GM06990 (cell line): ENCODE measurements around the gene NDUFB7.
"Not testable (repeated sequence)": the region's sequence is repeated elsewhere in the genome, so short reads cannot be mapped to it uniquely, and the experiment has no call there.

Source experiments
- DNase-seq: peaks from one replicate; pipeline ENCODE4 v3.0.0-alpha.2; 2011; ENCODE audit not compliant: insufficient read length; ENCODE audit errors: extremely low read depth
- H3K27me3 ChIP-seq: replicated peaks from 2 replicates; pipeline ENCODE4 v1.6.0; 2011; ENCODE audit warnings: low read length; ENCODE audit not compliant: control insufficient read depth, insufficient read depth
- H3K36me3 ChIP-seq: 2 replicates; pipeline ENCODE4 v1.5.1; 2011; ENCODE audit warnings: low read length; ENCODE audit not compliant: control insufficient read depth, insufficient read depth
- H3K4me3 ChIP-seq: replicated peaks from 2 replicates; pipeline ENCODE4 v1.5.1; 2011; ENCODE audit warnings: low read depth, mild to moderate bottlenecking, control low read depth, low read length
- CTCF ChIP-seq: IDR thresholded peaks from 2 replicates; pipeline ENCODE4 v1.5.1; 2011; ENCODE audit warnings: low read length, control low read depth, mild to moderate bottlenecking, inconsistent platforms; ENCODE audit not compliant: insufficient read depth, poor library complexity, severe bottlenecking

The NDUFB7 gene

GRCh38 chr19:14595558-14595957 is 23.7 kb upstream of the NDUFB7 start:
- TF ChIP-seq CTCF, result no peak
- Histone ChIP-seq H3K36me3 (peaks cover 46% of the 10 kb centered on the region), H3K4me3 (no peak overlapping the region), H3K27me3 (no peaks in the 10 kb centered on the region)
- DNase-seq, result no peak

- DNase-seq, H3K27me3 ChIP-seq, H3K4me3 ChIP-seq: not testable (repeated sequence)
- H3K36me3 ChIP-seq, result peaks cover 17% of the 10 kb centered on the region
Observed at GRCh38 chr19:14589433-14589832, 17.6 kb upstream of the NDUFB7 start.

GRCh38 chr19:14585187-14585586 is 13.3 kb upstream of the NDUFB7 start:
- peak; percentile 65 for DNase-seq
- not testable (repeated sequence) for H3K4me3 ChIP-seq, H3K27me3 ChIP-seq, H3K36me3 ChIP-seq

GRCh38 chr19:14584372-14584771 is 12.5 kb upstream of the NDUFB7 start:
- DNase-seq, H3K36me3 ChIP-seq, H3K27me3 ChIP-seq: not testable (repeated sequence)
- H3K4me3 ChIP-seq, result peak overlapping the region; percentile 72

- peak within 1 kb of the TSS; percentile 72 for H3K4me3 ChIP-seq
- TF ChIP-seq CTCF, result no peak
- peaks cover 2% of the 10 kb centered on the region; the same call in 1 of the 2 replicates for H3K36me3 ChIP-seq
- H3K27me3 ChIP-seq, result no peaks in the 10 kb centered on the region
- peak; percentile 83 for DNase-seq
Observed at GRCh38 chr19:14582894-14583340, 11.1 kb upstream of the NDUFB7 start, which contains the start of gene CLEC17A. CLEC17A (plus strand) TSS chr19:14583084; CDS start chr19:14583161, 77 bp downstream.

- Histone ChIP-seq H3K36me3 (no peaks in the 10 kb centered on the region), H3K4me3 (no peak overlapping the region), H3K27me3 (no peaks in the 10 kb centered on the region)
- peak; percentile 11 for TF ChIP-seq CTCF
- DNase-seq, result peak; percentile 57
Observed at GRCh38 chr19:14580623-14581237, 8.9 kb upstream of the NDUFB7 start.

GRCh38 chr19:14577885-14578427 is 6.1 kb upstream of the NDUFB7 start:
- DNase-seq, result peak; percentile 72
- TF ChIP-seq CTCF, result no peak
- Histone ChIP-seq H3K27me3 (no peaks in the 10 kb centered on the region), H3K36me3 (no peaks in the 10 kb centered on the region), H3K4me3 (no peak overlapping the region)
